ENCODE results near the gene FSIP1.

Gene FSIP1

DNA sequence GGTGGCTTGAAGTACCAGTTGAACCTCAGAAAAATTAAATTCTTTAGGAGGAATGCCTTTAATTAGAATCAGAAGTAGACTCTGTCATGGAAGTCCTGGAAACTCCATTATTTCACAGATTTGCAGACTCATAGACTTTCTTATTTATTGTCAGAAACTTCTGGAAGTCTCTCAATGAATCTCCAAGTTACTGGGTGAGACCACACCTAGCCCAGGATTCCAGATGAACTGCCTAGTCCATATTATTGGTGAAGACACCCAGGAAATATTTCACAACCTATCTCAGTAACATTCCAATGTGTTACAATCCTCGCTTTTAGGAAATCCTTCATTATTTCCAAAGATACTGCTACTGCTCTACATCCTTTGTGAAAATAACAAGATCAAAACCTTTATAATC, 208.2 kb downstream of the FSIP1 start:
- TF ChIP-seq FOXP2 (optimal IDR thresholded peaks at IDR 0.05; ENCODE audit: borderline replicate concordance, extremely low read depth, extremely low read length, insufficient read depth) (no peak), TAF1 (IDR thresholded peaks at IDR 0.05; ENCODE audit: borderline replicate concordance, insufficient read depth, low read length) (no peak), SIN3A (IDR thresholded peaks at IDR 0.05; ENCODE audit: borderline replicate concordance, insufficient read depth, low read length) (no peak), POLR2AphosphoS5 (IDR thresholded peaks at IDR 0.05; ENCODE audit: low read depth, low read length) (no peak)
- TF ChIP-seq, protein P1, sequence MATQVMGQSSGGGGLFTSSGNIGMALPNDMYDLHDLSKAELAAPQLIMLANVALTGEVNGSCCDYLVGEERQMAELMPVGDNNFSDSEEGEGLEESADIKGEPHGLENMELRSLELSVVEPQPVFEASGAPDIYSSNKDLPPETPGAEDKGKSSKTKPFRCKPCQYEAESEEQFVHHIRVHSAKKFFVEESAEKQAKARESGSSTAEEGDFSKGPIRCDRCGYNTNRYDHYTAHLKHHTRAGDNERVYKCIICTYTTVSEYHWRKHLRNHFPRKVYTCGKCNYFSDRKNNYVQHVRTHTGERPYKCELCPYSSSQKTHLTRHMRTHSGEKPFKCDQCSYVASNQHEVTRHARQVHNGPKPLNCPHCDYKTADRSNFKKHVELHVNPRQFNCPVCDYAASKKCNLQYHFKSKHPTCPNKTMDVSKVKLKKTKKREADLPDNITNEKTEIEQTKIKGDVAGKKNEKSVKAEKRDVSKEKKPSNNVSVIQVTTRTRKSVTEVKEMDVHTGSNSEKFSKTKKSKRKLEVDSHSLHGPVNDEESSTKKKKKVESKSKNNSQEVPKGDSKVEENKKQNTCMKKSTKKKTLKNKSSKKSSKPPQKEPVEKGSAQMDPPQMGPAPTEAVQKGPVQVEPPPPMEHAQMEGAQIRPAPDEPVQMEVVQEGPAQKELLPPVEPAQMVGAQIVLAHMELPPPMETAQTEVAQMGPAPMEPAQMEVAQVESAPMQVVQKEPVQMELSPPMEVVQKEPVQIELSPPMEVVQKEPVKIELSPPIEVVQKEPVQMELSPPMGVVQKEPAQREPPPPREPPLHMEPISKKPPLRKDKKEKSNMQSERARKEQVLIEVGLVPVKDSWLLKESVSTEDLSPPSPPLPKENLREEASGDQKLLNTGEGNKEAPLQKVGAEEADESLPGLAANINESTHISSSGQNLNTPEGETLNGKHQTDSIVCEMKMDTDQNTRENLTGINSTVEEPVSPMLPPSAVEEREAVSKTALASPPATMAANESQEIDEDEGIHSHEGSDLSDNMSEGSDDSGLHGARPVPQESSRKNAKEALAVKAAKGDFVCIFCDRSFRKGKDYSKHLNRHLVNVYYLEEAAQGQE (IDR thresholded peaks at IDR 0.05; ENCODE audit: insufficient read depth in 1 of 2, low read depth in 2 of 2, low read length in 2 of 2), result no peak

DNA sequence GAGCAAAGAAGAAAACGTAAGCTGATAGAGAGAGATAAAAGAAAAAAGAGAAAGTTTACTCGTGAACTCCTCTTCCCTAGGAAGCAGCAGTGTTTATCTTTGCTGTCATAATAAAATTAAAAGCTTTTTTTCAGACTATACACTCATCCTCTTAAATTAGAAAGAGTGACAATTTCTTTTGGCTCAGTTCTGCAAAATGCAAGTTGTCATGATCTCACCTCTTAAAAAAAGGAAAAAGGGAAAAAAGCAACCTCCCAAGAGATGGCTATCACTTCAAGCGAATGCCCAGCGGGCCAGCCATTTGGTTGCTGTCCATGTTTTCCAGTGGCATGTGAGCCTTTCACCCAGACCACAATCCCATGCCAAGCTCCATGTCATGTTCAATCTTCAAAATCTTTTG, 208.8 kb downstream of the FSIP1 start:
- TF ChIP-seq FOXP2 (optimal IDR thresholded peaks at IDR 0.05; ENCODE audit: borderline replicate concordance, extremely low read depth, extremely low read length, insufficient read depth) (no peak), SIN3A (IDR thresholded peaks at IDR 0.05; ENCODE audit: borderline replicate concordance, insufficient read depth, low read length) (no peak), TAF1 (IDR thresholded peaks at IDR 0.05; ENCODE audit: borderline replicate concordance, insufficient read depth, low read length) (no peak), POLR2AphosphoS5 (IDR thresholded peaks at IDR 0.05; ENCODE audit: low read depth, low read length) (no peak)
- TF ChIP-seq, protein P1 (IDR thresholded peaks at IDR 0.05; ENCODE audit: insufficient read depth in 1 of 2, low read depth in 2 of 2, low read length in 2 of 2), result no peak

DNA sequence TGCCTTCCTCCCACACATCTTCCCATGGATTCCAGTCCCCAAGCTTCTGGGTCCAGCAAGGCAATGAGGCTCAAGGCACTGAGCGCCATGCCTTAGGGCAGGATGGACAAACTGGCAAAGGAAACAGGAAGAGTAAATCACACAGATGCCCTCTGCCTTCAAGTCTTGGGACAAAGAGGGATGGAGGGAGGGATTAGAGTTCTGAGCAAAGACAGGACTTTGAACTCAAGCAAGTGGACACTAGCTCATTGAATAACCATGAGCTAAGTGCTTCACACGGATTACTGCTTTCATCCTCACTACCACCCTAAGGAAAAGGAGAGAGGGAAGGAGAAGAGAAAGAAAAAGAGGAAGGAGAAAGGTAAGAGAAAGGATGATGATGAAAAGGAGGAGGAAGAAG, 209.4 kb downstream of the FSIP1 start:
- TF ChIP-seq FOXP2 (optimal IDR thresholded peaks at IDR 0.05; ENCODE audit: borderline replicate concordance, extremely low read depth, extremely low read length, insufficient read depth), result no peak

DNA sequence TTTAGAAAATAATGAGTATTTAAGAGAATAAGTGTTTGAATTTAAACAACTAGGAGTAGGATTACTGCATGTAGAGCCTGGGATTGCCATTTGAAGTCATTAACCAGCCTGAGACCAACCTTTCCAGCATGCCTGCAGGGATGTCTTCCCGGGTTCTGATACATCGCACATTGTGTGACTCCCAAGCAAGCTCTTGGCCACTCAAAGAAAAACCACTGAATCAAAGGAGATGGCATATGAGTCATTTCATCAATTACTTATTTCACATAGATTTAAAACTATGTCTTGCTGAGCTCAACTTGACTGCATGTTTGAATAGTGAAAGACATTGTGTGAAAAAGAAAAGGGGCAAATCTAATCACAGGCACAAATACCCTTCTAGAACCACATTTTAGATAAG, 216.8 kb downstream of the FSIP1 start:
- no peak for TF ChIP-seq FOXP2 (optimal IDR thresholded peaks at IDR 0.05; ENCODE audit: borderline replicate concordance, extremely low read depth, extremely low read length, insufficient read depth)
- TF ChIP-seq SIN3A (IDR thresholded peaks at IDR 0.05; ENCODE audit: borderline replicate concordance, insufficient read depth, low read length), result no peak
- TF ChIP-seq TAF1 (IDR thresholded peaks at IDR 0.05; ENCODE audit: borderline replicate concordance, insufficient read depth, low read length), result no peak
- no peak for TF ChIP-seq POLR2AphosphoS5 (IDR thresholded peaks at IDR 0.05; ENCODE audit: low read depth, low read length)
- TF ChIP-seq, protein P1 (IDR thresholded peaks at IDR 0.05; ENCODE audit: insufficient read depth in 1 of 2, low read depth in 2 of 2, low read length in 2 of 2), result no peak

DNA sequence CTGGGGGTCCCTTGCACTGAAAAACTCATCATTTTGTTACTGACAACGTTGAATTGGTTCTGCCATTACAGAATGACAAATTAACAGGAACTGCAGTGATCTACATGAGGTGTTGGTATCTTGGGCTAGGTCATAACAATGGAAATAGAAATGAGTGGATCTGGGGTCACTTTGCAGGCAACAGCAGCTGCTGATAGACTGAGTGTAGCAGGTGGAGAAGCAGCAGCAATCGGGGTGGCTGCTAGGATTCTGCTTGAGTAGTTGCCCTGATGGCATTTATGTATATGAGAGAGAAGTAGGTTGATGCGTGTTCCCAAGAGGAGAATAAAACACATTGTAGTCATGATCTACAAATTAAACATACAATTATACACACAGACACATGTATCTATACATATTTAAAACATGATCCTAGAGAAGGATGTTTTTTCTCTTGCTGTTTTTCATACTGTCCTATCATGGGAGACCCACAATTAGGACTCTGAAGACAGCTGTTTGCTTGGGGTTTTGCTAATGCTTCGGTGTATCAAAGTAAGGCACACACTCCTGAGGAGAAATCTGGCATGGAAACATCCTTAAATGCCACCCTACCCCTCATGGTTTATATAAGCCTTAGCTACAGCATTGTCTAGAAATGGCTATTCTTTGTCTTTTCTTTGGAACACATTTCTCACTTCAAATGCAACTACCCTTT, 217.5 kb downstream of the FSIP1 start:
- TF ChIP-seq, protein P1 (IDR thresholded peaks at IDR 0.05; ENCODE audit: insufficient read depth in 1 of 2, low read depth in 2 of 2, low read length in 2 of 2), result no peak
- no peak for TF ChIP-seq TAF1 (IDR thresholded peaks at IDR 0.05; ENCODE audit: borderline replicate concordance, insufficient read depth, low read length)
- no peak for TF ChIP-seq POLR2AphosphoS5 (IDR thresholded peaks at IDR 0.05; ENCODE audit: low read depth, low read length)
- no peak for TF ChIP-seq FOXP2 (optimal IDR thresholded peaks at IDR 0.05; ENCODE audit: borderline replicate concordance, extremely low read depth, extremely low read length, insufficient read depth)
- TF ChIP-seq SIN3A (IDR thresholded peaks at IDR 0.05; ENCODE audit: borderline replicate concordance, insufficient read depth, low read length), result no peak
